SK-N-DZ (cell line): ENCODE measurements around the gene PSAP.

Experiments used
- DNase-seq: peaks from one replicate; pipeline ENCODE4 v3.0.0-alpha.2; 2015; ENCODE audit warnings: low spot score
- small RNA-seq, 2 experiments: library from RNA; depleted of rRNA; stranded (forward); fragments of <200 nt; gene quantifications; one replicate each; pipeline ENCODE3, GENCODE V24; 2014

The PSAP gene

GRCh38 chr10:71769279-71769823 is 81.7 kb downstream of the PSAP start:
- no peak for DNase-seq

GRCh38 chr10:71767420-71768035 is 83.5 kb downstream of the PSAP start:
- no peak for DNase-seq

- no peak for DNase-seq
Observed at GRCh38 chr10:71766717-71767419, 84.2 kb downstream of the PSAP start.

Small RNAs within 50 kb of the gene (small RNA-seq; reads per million reads assigned to genes)
- 0 to 0.03 reads per million in 2 experiments for gene MIR7152
- gene RNU7-38P, result 0 to 0.03 reads per million in 2 experiments
